Transverse colon (tissue), 4 donors: ENCODE results near the gene PLB1. TPM values are rescaled to one million over a fixed set of nuclear protein-coding genes. Genes with fewer than 3 reads are reported as not detected.

Experiments used
- DNase-seq: peaks from one replicate; pipeline ENCODE4 v3.0.0-alpha.2; 2019
- H3K27ac ChIP-seq, 4 donors: fragments of 200-600 bp; sonication (generic); 2 replicates each; pipeline ENCODE4 v1.5.1; 2016 to 2018; ENCODE audit warnings: inconsistent platforms in 4 of 4
- H3K27me3 ChIP-seq: fragments of 200-600 bp; sonication (generic); 2 replicates; pipeline ENCODE4 v1.5.1; 2017; ENCODE audit warnings: inconsistent platforms
- H3K36me3 ChIP-seq, 4 donors: fragments of 200-600 bp; sonication (generic); 2 replicates each; pipeline ENCODE4 v1.5.1; 2017 to 2019; ENCODE audit warnings: inconsistent platforms in 4 of 4
- H3K4me1 ChIP-seq, 4 donors: fragments of 200-600 bp; sonication (generic); 2 replicates each; pipeline ENCODE4 v1.5.1; 2017 to 2020; ENCODE audit warnings: inconsistent platforms in 4 of 4
- H3K4me3 ChIP-seq, 4 donors: fragments of 200-600 bp; sonication (generic); 1 replicate in 1 of 4; 2 replicates in 3 of 4; pipeline versions ENCODE4 v1.5.1 to v1.6.1; 2017 to 2019; ENCODE audit warnings: inconsistent platforms in 4 of 4
- H3K9me3 ChIP-seq, 2 donors: fragments of 200-600 bp; sonication (generic); 2 replicates each; pipeline ENCODE4 v1.5.1; 2017 to 2019; ENCODE audit warnings: inconsistent platforms in 2 of 2
- EP300 ChIP-seq: sonication (generic); formaldehyde crosslinking; IDR thresholded peaks from one replicate; pipeline ENCODE4 v1.6.1; 2017; ENCODE audit warnings: antibody characterized with exemption, low read depth
- POLR2A ChIP-seq: fragments of 450-650 bp; IDR thresholded peaks from one replicate; pipeline ENCODE4 v1.6.1; 2016; ENCODE audit warnings: antibody characterized with exemption, mild to moderate bottlenecking, moderate library complexity
- POLR2AphosphoS5 ChIP-seq, 3 donors: sonication (generic); formaldehyde crosslinking; IDR thresholded peaks; one replicate each; pipeline ENCODE4 v1.6.1; 2016; ENCODE audit warnings: antibody characterized with exemption in 3 of 3
- WGBS, 2 donors: methylation state at CpG; one replicate each; pipeline ENCODE4 v1.1.5; 2018; ENCODE audit warnings: low coverage in 1 of 2; 5-methylcytosine and 5-hydroxymethylcytosine counted together
- in situ Hi-C, 4 donors: fragments of 200-750 bp; cut with MboI; loops; one replicate each; pipeline versions ENCODE4 v1.15.0 to v1.15.1; 2017; ENCODE audit warnings: low sequenced_read_pairs in 3 of 4, low pct_ligation_motif_present in 1 of 4, low pct_unique_long_range_greater_than_20kb in 1 of 4
- intact Hi-C: fragments of 100-400 bp; cut with DNase I; formaldehyde crosslinking; loops from one replicate; pipeline ENCODE4 v1.15.1; 2023; ENCODE audit warnings: low total_unique reads
- total RNA-seq, 4 donors: library from RNA; depleted of rRNA; stranded (reverse); fragments of >200 nt; gene quantifications; one replicate each; pipeline ENCODE4 v1.1.0, GENCODE V29; 2016
- TF ChIP-seq, protein P1 (sequence below), 5 experiments: fragments of 200-600 bp in 3 of 5; fragments of 450-650 bp in 2 of 5; sonication (generic) in 3 of 5; IDR thresholded peaks; 1 replicate in 2 of 5; 2 replicates in 3 of 5; pipeline ENCODE4 v1.5.1; 2016 to 2017; ENCODE audit warnings: antibody characterized with exemption in 5 of 5, inconsistent platforms in 3 of 5, mild to moderate bottlenecking in 2 of 5, moderate library complexity in 1 of 5

Gene PLB1
- total RNA-seq, 4 donors from 2014 or later: 0.20 to 4.2 (median 1.8) TPM

DNA sequence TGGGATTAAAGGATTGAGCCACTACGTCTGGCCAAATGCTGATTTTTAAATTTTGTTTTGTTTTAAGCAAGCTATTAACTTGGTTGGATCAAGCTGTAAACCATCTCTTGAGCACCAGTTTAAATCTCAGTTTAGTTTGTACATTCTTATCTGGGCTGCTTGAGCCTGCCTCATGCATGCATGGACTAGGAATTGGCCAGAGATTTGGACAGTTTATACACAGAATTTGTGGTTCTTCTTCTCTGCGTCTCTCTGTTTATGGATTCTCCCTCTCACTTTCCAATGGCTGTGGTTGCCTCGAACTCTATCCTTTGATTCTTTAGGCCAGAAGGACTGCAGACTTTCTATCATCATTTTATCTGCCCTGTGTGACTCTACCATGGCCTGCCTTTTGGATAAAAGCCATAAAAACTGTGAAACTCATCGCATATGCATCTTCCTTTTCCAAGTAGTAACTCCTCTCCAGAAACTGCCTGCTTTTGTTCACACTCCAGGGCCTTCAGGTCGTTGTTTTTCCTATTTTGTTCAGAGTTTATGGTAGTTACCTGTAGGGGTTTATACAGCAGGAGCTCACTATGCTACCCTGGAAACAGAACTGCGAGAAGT lies 32.5 kb upstream of the PLB1 start:
- Histone ChIP-seq H3K27me3 (no peaks in the 10 kb centered on the region), H3K4me3 (no peak overlapping the region), H3K27ac (no peak overlapping the region), H3K4me1 (no peaks in the 10 kb centered on the region), H3K36me3 (no peaks in the 10 kb centered on the region), H3K9me3 (no peaks in the 10 kb centered on the region)
- DNase-seq: no peak
- intact Hi-C loops: no loop called here
- 56 to 63% methylated on average over 6 of the region's 6 CpGs for WGBS, 2 donors
- no peak for TF ChIP-seq EP300
- no peak for TF ChIP-seq POLR2AphosphoS5 (IDR thresholded peaks at IDR 0.05)
- TF ChIP-seq, protein P1, sequence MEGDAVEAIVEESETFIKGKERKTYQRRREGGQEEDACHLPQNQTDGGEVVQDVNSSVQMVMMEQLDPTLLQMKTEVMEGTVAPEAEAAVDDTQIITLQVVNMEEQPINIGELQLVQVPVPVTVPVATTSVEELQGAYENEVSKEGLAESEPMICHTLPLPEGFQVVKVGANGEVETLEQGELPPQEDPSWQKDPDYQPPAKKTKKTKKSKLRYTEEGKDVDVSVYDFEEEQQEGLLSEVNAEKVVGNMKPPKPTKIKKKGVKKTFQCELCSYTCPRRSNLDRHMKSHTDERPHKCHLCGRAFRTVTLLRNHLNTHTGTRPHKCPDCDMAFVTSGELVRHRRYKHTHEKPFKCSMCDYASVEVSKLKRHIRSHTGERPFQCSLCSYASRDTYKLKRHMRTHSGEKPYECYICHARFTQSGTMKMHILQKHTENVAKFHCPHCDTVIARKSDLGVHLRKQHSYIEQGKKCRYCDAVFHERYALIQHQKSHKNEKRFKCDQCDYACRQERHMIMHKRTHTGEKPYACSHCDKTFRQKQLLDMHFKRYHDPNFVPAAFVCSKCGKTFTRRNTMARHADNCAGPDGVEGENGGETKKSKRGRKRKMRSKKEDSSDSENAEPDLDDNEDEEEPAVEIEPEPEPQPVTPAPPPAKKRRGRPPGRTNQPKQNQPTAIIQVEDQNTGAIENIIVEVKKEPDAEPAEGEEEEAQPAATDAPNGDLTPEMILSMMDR (IDR thresholded peaks at IDR 0.05): no peak
- no peak for TF ChIP-seq POLR2A
- in situ Hi-C loops: loop anchor here in 1 of 4 donors (25.0 kb wide), 1 partner anchor 726 kb away; no protein-coding TSS in a partner anchor

DNA sequence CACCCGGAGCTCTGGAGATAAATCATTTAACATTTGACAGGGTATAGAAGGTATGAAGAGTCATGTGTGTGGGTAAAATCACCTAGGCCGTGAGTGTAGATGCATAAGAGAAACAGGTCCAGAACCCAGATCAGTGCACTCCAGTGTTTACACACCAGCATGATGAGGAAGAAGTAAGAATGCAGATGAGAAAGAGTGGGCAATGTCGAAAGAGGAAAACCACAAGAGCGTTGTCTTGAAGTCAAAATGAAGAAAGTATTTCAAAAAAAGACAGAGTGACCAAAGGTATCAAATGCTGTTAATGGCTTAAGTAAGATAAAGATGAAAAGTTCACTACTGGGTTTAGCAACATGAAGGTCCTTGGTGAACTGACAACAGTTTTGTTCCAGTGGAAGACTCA lies 32.0 kb upstream of the PLB1 start:
- H3K9me3 ChIP-seq: no peaks in the 10 kb centered on the region
- 66 to 70% methylated on average over 4 of the region's 4 CpGs for WGBS, 2 donors
- H3K36me3 ChIP-seq: no peaks in the 10 kb centered on the region
- no peaks in the 10 kb centered on the region for H3K4me1 ChIP-seq
- intact Hi-C loops: no loop called here
- no peak overlapping the region for H3K27ac ChIP-seq
- no peak for DNase-seq
- H3K27me3 ChIP-seq: no peaks in the 10 kb centered on the region
- in situ Hi-C loops: loop anchor here in 1 of 4 donors (25.0 kb wide), 1 partner anchor 727 kb away; no protein-coding TSS in a partner anchor
- TF ChIP-seq, protein P1 (IDR thresholded peaks at IDR 0.05): no peak
- H3K4me3 ChIP-seq: no peak overlapping the region

DNA sequence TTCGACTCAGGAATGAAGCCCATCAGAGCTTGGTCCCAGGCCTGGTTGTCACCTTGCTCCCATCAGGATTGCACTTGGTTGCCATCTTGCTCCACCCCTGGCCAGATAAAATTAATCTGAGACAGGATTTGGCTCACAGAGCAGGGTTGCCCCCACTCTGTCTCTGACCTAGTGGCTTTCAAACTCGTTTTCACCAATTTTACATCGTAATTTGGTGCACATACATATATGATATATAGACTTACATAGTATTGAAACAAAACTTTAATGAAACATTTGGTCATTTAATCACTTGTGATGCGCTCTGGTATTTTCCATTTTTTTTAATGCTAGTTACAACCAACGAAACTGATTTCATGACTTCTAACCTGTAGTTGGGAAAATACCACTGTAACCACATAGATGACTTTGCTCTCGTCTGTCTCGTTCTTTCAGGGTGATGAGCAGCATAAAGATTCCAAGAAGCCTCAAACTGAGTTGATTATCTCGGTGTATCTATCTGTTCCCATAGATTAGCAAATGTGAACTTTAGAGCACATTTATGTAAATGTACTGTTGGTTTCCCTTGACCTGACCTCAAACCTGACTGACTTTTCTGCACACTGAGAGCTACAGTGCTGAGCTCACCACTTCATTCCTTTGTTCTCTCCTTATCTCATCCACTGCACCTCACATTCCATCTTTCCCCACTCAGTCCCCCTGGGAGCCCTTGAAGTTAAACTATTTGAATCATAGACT lies 30.5 kb upstream of the PLB1 start:
- DNase-seq: no peak
- in situ Hi-C loops: loop anchor here in 1 of 4 donors (25.0 kb wide), 1 partner anchor 728 kb away; no protein-coding TSS in a partner anchor
- H3K27me3 ChIP-seq: no peaks in the 10 kb centered on the region

DNA sequence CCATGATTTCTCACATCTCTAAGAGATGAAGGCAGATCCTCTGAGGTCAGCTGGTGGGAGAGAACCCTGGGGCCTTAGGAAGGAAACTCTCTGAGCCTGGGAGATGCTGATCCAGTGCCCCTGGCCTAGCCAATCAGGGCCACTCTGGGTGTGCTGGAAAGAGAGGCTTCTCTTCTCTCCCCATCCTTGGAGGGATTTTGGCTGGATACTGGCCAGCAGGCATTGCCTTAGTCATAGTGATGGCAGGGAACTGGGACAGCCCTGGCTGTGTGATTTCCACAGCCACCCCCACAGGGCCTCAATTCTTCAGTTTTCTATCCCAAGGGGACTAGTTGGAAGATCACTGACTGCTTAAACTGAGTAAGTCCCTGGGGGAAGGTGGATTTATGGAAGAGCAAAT lies 26.6 kb upstream of the PLB1 start:
- no peak for TF ChIP-seq POLR2A
- TF ChIP-seq POLR2AphosphoS5 (IDR thresholded peaks at IDR 0.05): no peak
- TF ChIP-seq EP300: no peak
- TF ChIP-seq, protein P1 (IDR thresholded peaks at IDR 0.05): no peak
- Histone ChIP-seq H3K9me3 (no peaks in the 10 kb centered on the region), H3K4me3 (no peak overlapping the region), H3K27me3 (no peaks in the 10 kb centered on the region), H3K4me1 (peaks cover 0 to 14% (median 8%) of the 10 kb centered on the region in 4 donors), H3K36me3 (no peaks in the 10 kb centered on the region), H3K27ac (no peak overlapping the region)
- DNase-seq: no peak
- in situ Hi-C loops: loop anchor here in 1 of 4 donors (25.0 kb wide), 1 partner anchor 732 kb away; no protein-coding TSS in a partner anchor
- intact Hi-C loops: no loop called here

More for the DNA sequence above, 30.5 kb upstream of the PLB1 start:
- Histone ChIP-seq H3K4me1 (peaks cover 0 to 11% (median 6%) of the 10 kb centered on the region in 4 donors), H3K27ac (no peak overlapping the region), H3K4me3 (no peak overlapping the region), H3K36me3 (no peaks in the 10 kb centered on the region), H3K9me3 (no peaks in the 10 kb centered on the region)
- TF ChIP-seq, protein P1 (IDR thresholded peaks at IDR 0.05): no peak
- TF ChIP-seq POLR2AphosphoS5 (IDR thresholded peaks at IDR 0.05) (no peak), EP300 (no peak), POLR2A (no peak)
- 64 to 74% methylated on average over 5 to 8 of the region's 8 CpGs for WGBS, 2 donors
- intact Hi-C loops: no loop called here
